Stimulated activated CD8-positive, alpha-beta memory T cell treated with anti-CD3 and anti-CD28 coated beads, Interleukin-4, amount 100 ng/mL, for 1 hour (primary cell): Measurements from ENCODE around the gene IL1R2.
"Not testable (repeated sequence)": the region's sequence is repeated elsewhere in the genome, so short reads cannot be mapped to it uniquely, and the experiment has no call there.

Experiments used
- DNase-seq, 2 donors: peaks; one replicate each; pipeline ENCODE4 v3.0.0-alpha.2; 2020; ENCODE audit warnings: low read depth in 2 of 2, low spot score in 1 of 2

Gene IL1R2

GRCh38 chr2:101998896-101999789, 7.4 kb downstream of the IL1R2 start:
- DNase-seq: no peak

GRCh38 chr2:102000012-102000411, 8.3 kb downstream of the IL1R2 start:
- no peak for DNase-seq

GRCh38 chr2:102000813-102001766, 9.3 kb downstream of the IL1R2 start:
- no peak for DNase-seq

- DNase-seq: no peak
Measured at GRCh38 chr2:102001767-102002142, 10.0 kb downstream of the IL1R2 start.

GRCh38 chr2:102002228-102002627, 10.5 kb downstream of the IL1R2 start:
- no peak for DNase-seq

GRCh38 chr2:102002909-102003308, 11.1 kb downstream of the IL1R2 start:
- not testable (repeated sequence) for DNase-seq

GRCh38 chr2:102003696-102004095, 11.9 kb downstream of the IL1R2 start:
- no peak for DNase-seq

- DNase-seq: no peak
Measured at GRCh38 chr2:102004581-102004980, 12.8 kb downstream of the IL1R2 start.

GRCh38 chr2:102005449-102005848, 13.7 kb downstream of the IL1R2 start:
- DNase-seq: no peak

GRCh38 chr2:102005989-102006885, 14.5 kb downstream of the IL1R2 start:
- no peak for DNase-seq

- no peak for DNase-seq
Measured at GRCh38 chr2:102006886-102007278, 15.1 kb downstream of the IL1R2 start.

- DNase-seq: no peak
Measured at GRCh38 chr2:102008490-102008889, 16.7 kb downstream of the IL1R2 start.

- no peak for DNase-seq
Measured at GRCh38 chr2:102009557-102009956, 17.8 kb downstream of the IL1R2 start.

- DNase-seq: no peak
Measured at GRCh38 chr2:102010902-102011301, 19.1 kb downstream of the IL1R2 start.

- DNase-seq: no peak
Measured at GRCh38 chr2:102012061-102012614, 20.4 kb downstream of the IL1R2 start.

- no peak for DNase-seq
Measured at GRCh38 chr2:102013206-102014040, 21.7 kb downstream of the IL1R2 start.

- DNase-seq: no peak
Measured at GRCh38 chr2:102014041-102014345, 22.2 kb downstream of the IL1R2 start.

- no peak for DNase-seq
Measured at GRCh38 chr2:102015399-102015798, 23.6 kb downstream of the IL1R2 start.

- DNase-seq: no peak
Measured at GRCh38 chr2:102016399-102016955, 24.7 kb downstream of the IL1R2 start.
